Nucleus accumbens (tissue), 56 donors: ENCODE data around the gene DLK1.

Experiments used
- DNase-seq, 56 donors: peaks; one replicate each; lab custom pipeline; 2025; lab: John Stamatoyannopoulos, UW

Gene DLK1

DNA sequence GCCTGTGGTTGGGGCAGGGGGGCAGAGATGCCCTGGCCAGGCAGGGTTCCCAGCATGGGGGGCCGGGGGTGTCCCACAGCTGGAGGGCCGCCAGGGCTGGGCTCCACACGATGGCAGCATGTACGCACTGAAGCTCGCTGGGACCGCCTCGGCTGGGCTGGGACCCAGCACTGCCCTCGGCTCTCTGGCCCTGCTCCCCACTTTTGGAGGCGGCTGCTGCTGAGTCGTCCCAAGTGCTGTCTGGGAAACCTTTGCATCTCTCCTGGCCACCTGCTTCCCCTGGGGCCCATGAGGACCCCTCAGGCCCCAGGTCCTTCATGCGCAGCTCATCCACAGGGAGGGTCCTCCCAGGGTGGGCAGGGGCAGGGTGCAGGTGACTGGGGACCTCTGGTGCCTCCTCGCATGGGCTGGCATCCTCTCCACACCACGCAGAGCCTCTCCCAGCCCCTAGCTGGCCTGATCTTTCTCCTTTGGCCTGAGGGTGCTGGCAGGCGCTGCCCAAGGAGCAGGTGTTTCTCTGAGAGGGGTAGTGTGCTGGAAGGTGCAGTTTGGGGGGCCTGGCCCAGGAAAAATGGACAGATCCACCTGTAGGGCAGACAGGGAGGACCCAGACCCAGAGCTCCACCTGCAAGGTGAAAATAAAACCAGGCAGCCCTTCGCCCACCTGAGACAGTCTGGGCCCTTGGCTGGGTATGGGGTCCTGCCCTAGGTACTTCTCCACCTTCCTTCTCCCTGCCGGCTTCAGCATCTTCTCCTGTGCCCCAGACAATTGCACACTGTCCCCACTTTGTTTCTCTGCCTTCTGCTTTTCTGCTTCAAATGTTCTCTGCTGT, 46.9 kb downstream of the DLK1 start:
- DNase-seq = no peak

DNA sequence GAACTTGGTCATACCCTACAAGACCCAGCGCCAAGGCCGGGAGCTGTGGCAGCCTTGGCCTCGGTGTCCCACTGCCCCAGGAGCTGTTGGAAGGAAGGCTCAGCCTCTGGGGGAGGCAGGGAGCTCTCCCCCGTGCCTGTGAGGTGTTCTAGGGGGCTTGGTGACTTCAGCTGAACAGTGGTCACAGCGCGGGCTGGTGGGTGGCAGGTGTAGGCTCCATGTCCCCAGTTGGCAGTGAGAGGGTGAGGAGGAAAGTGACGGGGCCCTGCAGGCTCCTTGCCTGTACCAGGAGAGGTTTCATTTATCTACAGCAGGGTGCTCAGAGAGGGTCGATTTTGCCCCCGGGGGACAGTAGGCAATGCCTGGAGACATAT, 47.5 kb downstream of the DLK1 start:
- DNase-seq = no peak

DNA sequence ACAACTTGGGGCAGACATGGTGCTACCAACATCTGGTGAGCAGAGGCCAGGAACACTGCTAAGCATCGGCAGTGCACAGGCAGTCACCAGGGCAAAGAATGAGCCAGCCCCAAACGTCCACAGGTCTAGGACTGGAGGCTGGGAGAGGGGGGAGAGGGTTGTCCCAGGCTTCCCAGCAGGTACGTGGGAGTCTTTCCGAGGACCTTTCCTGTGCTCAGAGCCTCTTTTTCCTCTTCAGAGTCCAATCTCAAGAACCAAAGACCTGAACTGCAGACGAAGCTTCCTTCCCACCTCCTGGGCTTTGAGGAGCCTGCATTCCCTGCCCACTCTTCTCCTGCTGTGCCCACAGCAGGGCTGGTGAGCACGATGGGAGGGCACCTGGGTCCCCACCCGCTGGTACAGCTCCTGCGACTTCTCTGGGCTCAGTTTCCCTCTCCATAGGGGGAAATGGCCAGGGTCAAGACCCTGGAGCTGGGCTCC, 48.7 kb downstream of the DLK1 start:
- no peak for DNase-seq

DNA sequence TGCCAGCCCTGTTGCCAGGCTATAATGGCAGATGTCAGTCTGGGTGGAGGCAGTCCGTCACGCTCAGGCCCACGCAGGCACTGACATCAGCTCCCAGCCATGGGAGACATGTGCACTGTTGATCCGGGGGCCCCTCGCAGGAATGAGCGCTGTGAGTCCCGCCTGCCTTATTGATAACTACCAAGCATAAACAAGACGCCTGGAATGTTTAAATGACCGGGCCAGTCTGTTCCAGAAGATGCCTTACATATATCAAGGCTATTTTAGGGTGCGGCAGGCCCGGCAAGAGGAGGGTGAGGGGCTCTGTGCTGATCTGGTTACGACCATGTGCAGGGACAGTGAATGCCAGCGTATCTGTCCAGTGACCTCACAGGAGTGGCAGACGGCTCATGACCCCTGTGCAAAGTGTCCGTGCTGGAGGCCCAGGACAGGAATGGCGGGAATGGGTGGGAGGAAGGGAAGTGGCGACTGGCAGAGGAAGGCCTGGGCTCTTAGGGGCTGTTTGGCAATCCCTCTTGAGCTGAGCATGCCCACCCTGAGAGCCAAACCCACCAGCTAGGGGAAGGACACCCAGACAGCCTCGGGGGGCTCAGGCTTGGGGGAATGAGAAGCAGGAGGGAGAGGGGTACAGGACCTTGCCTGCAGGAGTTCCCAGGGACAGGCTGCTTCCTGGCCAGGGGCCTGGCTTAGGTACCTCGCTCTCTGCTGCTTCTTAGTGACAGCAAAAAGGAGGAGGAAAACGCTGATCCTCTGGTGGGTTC, 49.3 kb downstream of the DLK1 start:
- DNase-seq = no peak

DNA sequence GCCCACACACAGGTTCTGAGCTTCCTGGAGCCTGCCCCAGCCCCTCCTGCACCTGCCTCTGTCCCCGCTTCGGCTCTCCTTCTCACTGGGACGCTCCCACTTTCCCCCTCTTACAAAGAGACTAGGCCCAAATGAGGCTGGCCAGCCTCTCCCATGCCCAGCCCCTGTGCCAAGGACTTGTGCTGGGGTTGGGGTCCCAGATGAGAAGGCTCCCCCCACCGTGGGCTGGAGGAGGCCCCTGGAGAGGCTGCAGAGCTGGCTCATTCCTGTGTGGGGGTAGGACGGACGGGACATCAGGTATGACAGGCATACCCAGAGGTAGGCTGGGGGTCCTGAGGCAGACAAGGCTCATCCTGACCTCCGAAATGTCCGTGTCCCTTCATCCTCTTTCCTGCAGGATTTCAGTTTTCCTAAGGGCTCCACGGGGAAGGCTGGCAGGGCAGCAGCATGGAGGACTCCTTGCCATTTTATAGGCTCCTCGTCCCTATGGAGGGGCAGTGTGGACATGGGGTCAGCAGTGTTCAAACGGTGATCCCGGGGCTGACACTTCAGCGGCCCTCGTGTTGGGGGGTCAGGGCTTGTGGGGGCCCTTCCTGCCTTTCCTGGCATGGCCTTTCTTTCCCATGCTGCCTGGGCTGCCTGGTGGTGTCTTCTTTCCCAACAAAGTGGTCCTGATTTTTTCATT, 50.1 kb downstream of the DLK1 start:
- DNase-seq = no peak

DNA sequence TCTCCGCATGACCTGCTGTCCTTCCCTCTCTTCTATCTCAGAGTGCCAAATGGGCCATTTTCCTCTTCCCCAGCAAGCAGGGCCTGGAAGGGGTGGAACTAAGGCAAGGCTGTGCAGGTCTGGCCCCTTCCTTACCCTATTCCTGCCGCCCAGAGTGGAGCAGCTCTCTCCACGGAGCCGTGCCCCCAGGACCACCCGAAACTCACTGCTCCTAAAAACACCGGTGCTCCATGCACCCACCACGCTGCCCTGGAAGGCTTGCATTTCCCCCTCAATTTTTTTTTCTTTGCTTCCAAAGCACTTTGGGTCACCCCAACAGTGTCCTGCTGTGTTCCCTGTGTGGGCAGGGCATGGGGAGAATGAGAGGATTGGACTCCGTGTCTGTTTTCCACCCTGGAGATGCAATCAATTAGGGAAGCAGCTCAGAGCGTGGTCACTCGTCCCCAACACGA, 50.7 kb downstream of the DLK1 start:
- no peak for DNase-seq

DNA sequence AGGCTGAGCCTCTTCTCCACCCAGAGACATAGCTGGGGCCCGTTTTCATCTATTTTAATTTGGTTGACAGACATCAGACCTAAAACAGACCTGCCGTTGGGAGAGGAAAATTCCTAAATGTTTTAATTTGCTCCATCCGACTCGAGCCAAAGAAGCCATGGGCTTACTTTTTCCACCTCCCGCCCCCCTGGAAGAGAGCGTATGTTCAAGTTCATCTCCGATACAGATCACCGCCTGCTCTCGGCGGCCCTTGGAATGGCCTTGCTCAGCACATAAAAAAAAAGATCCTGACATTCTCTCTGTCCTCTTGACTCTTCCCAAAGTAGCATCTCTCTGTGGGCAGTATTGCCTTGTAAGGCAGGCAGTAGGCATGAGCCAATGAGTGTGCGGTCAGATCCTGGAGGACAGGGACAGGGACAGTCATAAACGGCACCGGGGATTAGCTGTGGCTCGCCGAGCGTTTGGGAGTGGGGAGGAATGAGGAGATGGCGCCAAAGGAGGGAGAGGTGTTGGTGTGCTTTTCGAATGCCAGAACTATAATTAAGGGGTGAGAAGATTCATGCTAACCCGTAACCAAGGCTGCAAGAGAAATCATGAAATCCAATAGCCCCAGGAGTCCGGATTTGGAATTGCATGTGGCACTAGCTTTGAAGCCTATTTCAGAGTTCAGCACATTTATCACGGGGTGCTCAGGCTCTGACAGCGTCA, 51.3 kb downstream of the DLK1 start:
- DNase-seq = no peak

DNA sequence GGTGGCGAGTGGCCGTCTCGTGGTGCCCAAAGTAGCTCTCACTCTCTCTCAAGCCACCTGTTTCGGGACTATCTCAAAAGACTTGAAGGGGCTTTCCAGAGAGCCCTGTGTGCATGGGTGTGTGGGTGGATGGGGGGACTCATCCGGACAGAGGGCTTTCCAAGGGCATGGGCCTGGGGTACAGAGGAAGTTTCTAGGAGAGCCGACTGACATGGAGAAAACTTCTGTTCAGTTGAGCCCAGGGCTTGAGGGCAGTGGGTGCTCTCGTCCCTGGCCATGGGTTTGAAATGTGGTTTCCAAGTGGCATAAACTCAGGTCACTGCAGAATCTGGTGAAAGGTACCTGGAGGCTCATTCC, 51.8 kb downstream of the DLK1 start:
- DNase-seq = no peak

DNA sequence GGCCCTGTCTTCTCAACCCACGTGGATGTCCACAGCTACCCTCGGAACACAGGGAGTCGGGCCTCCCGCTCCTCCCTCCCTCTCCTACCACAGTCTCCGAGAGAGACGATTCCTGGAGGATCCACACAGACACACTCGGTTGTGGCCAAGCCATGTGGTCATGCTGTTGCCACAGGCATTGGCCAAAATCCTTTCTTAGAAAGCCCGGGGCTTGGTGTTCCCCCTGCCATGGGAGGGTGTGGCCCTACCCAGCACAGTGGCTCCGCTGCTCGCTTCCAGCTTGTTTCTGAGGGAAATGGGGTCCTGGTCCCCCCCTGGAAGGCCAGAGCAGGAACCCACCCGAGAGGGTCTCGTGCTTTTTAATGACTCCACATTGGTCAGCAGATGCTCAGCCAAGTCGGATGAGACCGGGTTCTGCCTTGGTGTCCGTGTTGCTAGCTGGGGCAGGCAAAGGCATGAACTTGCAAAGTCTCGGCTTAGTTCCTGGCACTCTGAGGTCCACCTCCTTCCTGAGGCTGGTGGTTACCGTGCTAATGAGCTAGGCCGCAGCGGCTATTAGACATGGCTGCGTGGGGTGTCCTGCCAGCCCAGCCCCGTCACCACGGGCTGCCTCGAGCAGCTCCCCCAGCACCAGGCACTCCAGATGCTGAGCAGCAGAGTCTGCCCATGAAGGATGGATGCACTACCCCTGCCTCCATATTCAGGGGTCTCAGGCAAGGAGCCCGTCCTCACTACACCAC, 52.4 kb downstream of the DLK1 start:
- DNase-seq = no peak

DNA sequence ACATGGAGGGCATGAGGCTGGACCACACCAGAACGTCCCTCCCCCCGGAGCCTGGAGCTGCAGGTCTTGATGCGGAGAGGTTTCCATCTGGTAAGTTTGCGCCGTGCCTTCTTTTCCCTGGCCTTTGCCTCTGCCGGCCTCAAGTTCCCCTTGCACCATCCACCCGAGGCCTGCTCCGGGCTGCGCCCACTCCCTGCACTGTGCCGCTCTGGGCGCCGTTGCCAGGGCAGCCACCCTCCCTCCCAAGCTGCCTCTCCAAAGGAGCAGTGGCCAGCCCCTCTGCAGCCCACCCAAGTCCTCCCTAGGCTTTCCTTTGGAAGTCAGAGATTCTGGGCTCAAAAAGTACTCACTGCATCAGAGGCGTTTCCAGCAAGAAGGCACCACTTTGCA, 53.0 kb downstream of the DLK1 start:
- no peak for DNase-seq

DNA sequence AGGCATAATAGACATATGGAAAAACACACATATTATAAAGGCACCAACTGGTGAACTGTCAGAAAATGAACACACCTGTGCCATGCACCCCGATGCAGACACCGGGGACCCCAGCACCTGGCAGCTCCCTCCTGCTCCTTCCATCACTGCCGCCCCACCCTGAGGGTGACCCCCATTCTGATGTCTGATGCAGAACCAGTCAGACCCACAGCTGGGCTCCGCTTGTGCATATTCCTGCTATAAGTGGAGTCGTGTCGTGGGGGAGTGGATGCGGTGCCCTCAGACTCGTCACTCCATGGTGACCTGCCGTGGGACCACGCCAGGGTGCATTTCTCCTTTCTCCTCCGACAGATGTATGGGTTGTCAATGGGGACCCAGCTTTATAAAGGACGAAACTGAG, 53.6 kb downstream of the DLK1 start:
- no peak for DNase-seq

DNA sequence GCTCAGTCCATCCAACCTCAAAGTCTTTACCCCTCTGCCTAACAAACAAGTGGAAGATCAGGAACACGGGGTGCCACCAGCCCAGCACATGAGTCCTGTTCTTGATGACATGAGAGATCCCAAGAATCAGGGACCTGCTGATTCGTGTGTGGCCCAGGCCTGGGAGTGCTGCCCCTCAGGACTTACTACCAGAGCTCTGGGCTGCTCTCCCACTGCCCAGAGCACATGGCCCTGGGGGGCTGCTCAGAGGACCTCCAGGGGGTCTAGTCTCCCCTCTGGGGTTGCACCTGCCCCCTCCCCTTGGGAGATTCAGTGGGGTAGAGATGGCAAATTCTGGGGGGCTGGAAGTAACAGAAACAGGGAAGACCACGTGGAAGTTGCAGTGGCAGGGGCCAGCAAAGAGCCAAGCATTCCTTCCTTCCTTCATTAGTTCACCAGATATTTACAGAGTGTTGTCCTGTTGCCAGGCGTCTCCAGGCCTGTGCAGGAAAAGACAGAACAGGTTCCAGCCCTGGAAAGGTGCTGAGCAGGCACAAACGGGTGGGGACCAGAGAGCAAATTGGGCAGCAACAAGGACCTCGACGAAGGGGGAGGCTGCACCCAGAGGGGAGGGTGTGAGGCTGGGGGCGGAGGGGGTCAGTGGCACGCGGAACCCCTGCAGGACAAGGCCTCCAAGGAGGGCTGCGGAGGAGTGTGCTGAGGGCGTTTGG, 54.1 kb downstream of the DLK1 start:
- no peak for DNase-seq

DNA sequence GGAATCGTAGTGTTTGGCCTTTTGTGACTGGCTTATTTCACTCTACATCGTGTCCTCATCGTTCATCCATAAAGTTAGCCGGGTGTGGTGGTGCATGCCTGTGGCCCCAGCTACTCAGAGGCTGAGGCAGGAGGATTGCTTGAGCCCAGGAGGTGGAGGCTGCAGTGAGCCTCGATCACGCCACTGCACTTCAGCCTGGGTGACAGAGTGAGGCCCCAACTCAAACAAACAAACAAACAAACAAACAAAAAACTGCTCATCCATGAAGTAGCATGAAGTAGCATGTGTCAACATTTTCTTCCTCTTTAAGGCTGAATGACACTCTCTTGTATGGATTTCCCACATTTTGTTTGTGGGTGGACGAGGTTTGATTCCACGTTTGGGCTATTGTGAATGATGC, 55.3 kb downstream of the DLK1 start:
- DNase-seq = no peak

DNA sequence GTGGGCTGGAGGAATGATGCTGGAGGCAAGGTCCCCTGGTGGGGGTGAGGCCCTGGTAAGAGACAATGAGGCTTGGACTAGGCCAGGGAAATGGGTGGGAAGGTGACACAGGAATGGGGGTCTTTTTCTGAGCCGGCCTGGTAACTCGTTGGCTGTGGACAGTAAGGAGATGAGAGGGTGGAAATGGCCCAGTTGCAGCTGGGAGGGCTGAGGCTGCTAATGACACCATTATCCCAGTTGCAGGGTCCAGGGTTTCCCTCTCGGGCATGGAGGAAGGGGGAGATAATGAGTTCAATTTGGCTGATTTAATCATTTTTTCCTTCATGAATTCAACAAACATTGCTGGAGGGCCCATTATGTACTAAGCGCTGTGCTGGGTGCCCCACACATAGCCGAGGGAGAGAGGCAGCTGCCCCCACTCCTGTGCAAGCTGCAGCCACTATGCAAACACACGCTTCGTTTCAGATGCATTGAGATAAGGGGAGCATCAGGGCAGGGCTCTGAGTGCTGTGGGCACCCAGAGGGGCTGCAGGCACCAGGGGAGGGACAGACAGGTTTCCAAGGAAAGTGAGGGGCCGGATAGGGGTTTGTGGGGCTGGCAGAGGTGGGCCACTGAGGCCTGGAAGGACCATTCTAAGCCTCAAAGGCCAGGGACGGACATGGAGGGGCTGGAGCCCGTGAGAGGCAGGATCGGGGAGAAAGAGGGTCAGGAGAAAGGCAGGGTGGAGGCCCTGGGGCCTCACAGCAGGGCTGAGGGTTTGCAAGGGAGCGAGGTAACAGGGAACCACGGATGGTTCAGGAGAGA, 56.0 kb downstream of the DLK1 start:
- DNase-seq = no peak

DNA sequence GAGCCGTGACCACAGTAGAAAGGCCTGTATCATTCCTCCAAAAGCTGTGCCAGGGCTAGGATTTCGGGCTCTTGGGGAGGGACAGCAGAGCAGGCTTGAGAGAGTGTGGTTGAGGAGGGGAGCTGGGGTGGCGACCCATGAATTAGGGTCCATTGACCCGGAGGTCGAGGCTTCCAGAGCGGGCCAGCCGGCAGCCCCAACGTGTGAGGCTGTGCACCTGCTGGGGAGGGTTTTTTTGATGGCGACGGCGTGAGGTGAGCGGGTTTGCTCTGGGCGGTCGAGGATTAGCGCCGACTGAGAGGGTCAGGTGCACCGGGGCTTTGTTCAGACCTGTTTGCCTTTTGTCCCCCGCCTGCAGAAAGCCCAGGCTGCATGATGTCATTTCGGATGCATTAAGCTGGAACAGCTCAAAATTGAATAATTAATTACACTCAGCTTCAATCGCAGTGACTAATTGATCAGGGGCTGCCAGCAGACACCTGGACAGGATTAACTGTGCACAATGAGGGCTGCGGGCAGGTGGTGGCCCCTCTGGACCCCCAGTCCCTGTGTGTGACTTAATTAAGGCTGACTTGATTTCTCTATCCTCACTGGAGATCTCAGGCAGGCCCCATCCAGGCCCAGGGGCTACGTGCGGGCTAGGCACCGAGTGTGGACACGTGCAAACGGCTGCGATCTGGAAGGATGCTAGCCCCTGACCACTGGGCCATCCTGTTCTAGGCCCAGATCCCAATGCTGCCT, 57.1 kb downstream of the DLK1 start:
- no peak for DNase-seq

DNA sequence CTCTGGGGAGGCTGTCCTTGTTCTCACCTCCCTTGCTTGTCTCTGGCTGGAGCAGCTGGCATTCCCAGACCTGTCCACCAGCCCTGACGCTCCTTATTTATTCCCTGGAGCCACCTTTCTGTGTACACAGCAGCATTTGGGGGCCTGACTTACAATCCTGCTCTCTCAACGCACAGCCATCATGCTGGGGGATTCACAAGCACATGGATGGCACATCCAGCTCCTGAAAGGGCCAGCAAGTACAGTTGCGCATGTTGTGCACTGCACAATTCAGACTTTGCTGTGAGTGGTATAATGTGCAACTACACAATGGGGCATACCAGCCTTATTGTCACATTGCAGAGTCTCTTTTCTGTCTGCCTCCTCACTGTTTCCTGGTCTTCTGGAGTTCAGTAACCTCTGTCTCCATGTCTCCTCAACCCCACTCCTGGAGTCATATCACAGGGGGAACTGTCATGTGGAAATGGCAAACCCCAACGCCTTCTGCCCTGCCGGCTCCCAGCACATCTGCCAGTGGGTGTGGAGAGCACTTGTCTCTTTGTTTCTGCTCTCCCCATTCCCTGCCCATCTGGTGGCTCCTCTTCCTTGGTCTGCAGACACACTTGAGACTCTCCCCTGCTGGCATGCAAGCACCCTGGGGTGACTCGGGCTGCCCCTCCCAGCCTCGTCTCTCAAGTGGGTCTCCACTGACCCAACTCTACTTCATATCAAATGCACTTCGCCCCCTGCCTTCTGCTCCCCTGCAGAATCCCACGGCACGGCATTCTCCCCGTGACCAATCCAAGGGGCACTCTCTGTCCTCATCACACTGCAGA, 58.0 kb downstream of the DLK1 start:
- no peak for DNase-seq

DNA sequence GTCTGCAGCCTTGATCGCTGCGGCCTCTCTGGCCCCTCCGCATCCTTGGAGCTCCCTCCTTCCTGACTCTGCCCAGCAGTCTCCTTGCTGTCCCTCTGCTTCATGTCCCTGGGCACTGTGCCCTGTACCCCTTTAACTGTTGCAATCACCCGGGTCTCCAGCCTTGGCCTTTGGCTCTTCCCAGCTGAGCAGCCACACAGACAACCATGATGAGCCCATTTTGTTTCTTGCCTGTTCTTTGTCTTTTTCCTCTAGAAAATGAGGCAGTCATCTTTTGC, 58.6 kb downstream of the DLK1 start:
- no peak for DNase-seq
